Measurements from ENCODE around the gene UNC13D.
"Not testable (repeated sequence)": the region's sequence is repeated elsewhere in the genome, so short reads cannot be mapped to it uniquely, and the experiment has no call there.

UNC13D gene

GRCh38 chr17:75819116-75819515, 25.1 kb downstream of the UNC13D start:
- DNase-seq, result peak; percentile 53

GRCh38 chr17:75818326-75818885, 25.8 kb downstream of the UNC13D start:
- peak; percentile 11 for DNase-seq

- no peak for DNase-seq
Measured at GRCh38 chr17:75817571-75817970, 26.6 kb downstream of the UNC13D start.

- DNase-seq, result no peak
Measured at GRCh38 chr17:75816693-75817092, 27.5 kb downstream of the UNC13D start.

GRCh38 chr17:75815399-75815798, 28.8 kb downstream of the UNC13D start:
- no peak for DNase-seq

GRCh38 chr17:75814900-75815373, 29.3 kb downstream of the UNC13D start:
- DNase-seq, result no peak

- no peak for DNase-seq
Measured at GRCh38 chr17:75814021-75814395, 30.2 kb downstream of the UNC13D start.

GRCh38 chr17:75813081-75814020, 30.9 kb downstream of the UNC13D start:
- no peak for DNase-seq

- no peak for DNase-seq
Measured at GRCh38 chr17:75812096-75813013, 31.8 kb downstream of the UNC13D start.

- DNase-seq, result no peak
Measured at GRCh38 chr17:75811174-75811573, 33.0 kb downstream of the UNC13D start.

- not testable (repeated sequence) for DNase-seq
Measured at GRCh38 chr17:75810756-75811155, 33.4 kb downstream of the UNC13D start.

GRCh38 chr17:75810216-75810615, 34.0 kb downstream of the UNC13D start:
- DNase-seq, result no peak

GRCh38 chr17:75809631-75810111, 34.5 kb downstream of the UNC13D start:
- DNase-seq, result no peak

GRCh38 chr17:75808905-75809621, 35.1 kb downstream of the UNC13D start:
- no peak for DNase-seq

- DNase-seq, result no peak
Measured at GRCh38 chr17:75808549-75808904, 35.7 kb downstream of the UNC13D start.

GRCh38 chr17:75807861-75808260, 36.3 kb downstream of the UNC13D start:
- no peak for DNase-seq

GRCh38 chr17:75806822-75807500, 37.2 kb downstream of the UNC13D start:
- DNase-seq, result no peak

- DNase-seq, result no peak
Measured at GRCh38 chr17:75803883-75804282, 40.3 kb downstream of the UNC13D start.

GRCh38 chr17:75799402-75799801, 44.8 kb downstream of the UNC13D start:
- no peak for DNase-seq

GRCh38 chr17:75795820-75796607, 48.2 kb downstream of the UNC13D start:
- no peak for DNase-seq

- no peak for DNase-seq
Measured at GRCh38 chr17:75793460-75793859, 50.7 kb downstream of the UNC13D start.
